MM.1S (cell line): ENCODE measurements around the gene LGALS3BP.

Source experiments
- CTCF ChIP-seq: fragments of 300-600 bp; sonication (generic); IDR thresholded peaks from 2 replicates; pipeline ENCODE4 v1.5.1; 2016; ENCODE audit warnings: antibody characterized with exemption, low read length, mixed read lengths
- EZH2 ChIP-seq: fragments of 300-600 bp; sonication (generic); optimal IDR thresholded peaks from 2 replicates; pipeline ENCODE3; 2017; ENCODE audit warnings: low read depth, mild to moderate bottlenecking, antibody characterized with exemption, low read length, mixed read lengths
- EZH2phosphoT487 ChIP-seq: fragments of 300-600 bp; sonication (generic); IDR thresholded peaks from 2 replicates; pipeline ENCODE4 v1.6.1; 2018; ENCODE audit warnings: antibody characterized with exemption, low read length

- TF ChIP-seq CTCF (no peak), EZH2 (no peak), EZH2phosphoT487 (no peak)
Measured at GRCh38 chr17:79001190-79002020, 21.7 kb upstream of the LGALS3BP start.
